Measurements from ENCODE around the gene TACR3. TPM values are rescaled to one million over a fixed set of nuclear protein-coding genes. Genes with fewer than 3 reads are reported as not detected.

TACR3 gene
- total RNA-seq, 1 experiment from 2014 or later = 2.7 TPM

DNA sequence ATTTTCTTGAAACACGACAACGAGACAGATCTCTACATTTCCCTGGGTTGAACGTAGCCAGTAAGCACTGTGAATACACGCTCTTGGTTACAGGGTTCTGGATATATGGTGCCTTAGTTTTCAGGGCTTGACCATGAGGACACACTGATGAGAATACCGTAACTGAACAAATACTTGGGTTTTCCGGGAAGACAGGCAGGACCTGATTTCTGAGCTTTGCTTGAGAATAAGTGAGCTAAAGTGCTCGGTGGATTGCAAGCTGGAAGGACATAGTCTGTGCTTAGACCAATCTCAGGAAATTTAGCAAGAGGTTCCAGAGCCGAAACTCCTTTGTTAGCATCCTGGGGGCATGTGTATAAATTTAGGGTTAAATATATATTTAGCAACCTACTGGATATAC, 876 bp upstream of the TACR3 start (continued):
- TF ChIP-seq MLX (CRISPR knock-in tag; IDR thresholded peaks at IDR 0.05) = no peak
- no peak for TF ChIP-seq RELA (CRISPR knock-in tag; IDR thresholded peaks at IDR 0.05; ENCODE audit: borderline replicate concordance)
- no peak for TF ChIP-seq GABPB1 (CRISPR knock-in tag; IDR thresholded peaks at IDR 0.05)
- no peak for TF ChIP-seq FOXJ3 (CRISPR knock-in tag; IDR thresholded peaks at IDR 0.05; ENCODE audit: borderline replicate concordance)

DNA sequence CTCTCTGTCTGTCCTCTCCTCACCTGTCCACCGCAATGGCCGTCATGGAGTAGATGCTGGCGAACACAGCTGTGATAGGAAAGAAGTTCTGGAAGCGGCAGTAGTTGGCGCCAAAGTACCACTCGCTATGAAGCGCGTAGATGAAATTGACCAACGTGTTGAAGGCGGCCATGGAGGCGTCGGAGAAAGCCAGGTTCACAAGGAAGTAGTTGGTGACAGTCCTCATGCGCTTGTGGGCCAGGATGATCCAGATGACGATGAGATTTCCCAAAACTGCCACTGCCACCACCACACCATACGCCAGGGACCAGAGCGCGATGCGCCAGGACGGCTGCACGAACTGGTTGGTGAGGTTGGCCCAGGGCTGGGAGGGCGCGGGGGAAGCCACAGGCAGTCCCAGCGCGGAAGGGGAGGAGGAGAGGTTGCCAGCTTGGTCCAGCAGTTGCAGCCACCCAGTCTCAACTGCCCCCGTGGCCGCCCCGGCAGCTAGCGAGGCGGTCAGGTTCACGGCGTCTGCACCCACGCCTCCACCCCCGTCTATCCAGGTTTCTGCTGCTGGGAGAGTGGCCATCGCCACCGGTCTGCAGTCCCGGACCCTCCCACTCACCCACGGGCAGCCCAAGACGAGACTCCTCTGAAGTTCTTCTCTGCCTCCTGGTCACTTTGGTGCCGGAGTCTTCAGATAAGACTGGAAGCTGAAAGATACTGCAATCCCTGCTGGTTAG, 518 bp downstream of the TACR3 start:
- peak; percentile 73 for ATAC-seq
- Mint-ChIP-seq H3K4me1 (peaks cover 14% of the 10 kb centered on the region), H3K9me3 (no peaks in the 10 kb centered on the region), H3K27me3 (ENCODE audit: low read depth) (peaks cover 28% of the 10 kb centered on the region), H3K4me3 (peak overlapping the region; percentile 78), H3K36me3 (no peaks in the 10 kb centered on the region), H3K27ac (no peak overlapping the region)
- CTCF ChIA-PET = interaction anchor here (0.7 to 1.5 kb wide), 5 partner anchors 67 to 687 kb away, joined by 3 to 5 read pairs (median 3); partner anchors contain the start of gene BDH2
- POLR2A ChIA-PET = no interaction called here
- DNase-seq (ENCODE audit: low spot score) = peak; percentile 42
- TF ChIP-seq NR3C1 (CRISPR knock-in tag; conservative IDR thresholded peaks at IDR 0.05; ENCODE audit: low read depth) (no peak), AR (CRISPR knock-in tag; IDR thresholded peaks at IDR 0.05) (no peak), ZNF138 (CRISPR knock-in tag; conservative IDR thresholded peaks at IDR 0.05) (no peak), HMGA2 (CRISPR knock-in tag; IDR thresholded peaks at IDR 0.05) (no peak), ZNF263 (CRISPR knock-in tag; IDR thresholded peaks at IDR 0.05; ENCODE audit: low read depth) (no peak), ZNF396 (CRISPR knock-in tag; IDR thresholded peaks at IDR 0.05; ENCODE audit: borderline replicate concordance) (no peak), AFF4 (CRISPR knock-in tag; IDR thresholded peaks at IDR 0.05; ENCODE audit: borderline replicate concordance) (no peak), ESRRA (CRISPR knock-in tag; IDR thresholded peaks at IDR 0.05; ENCODE audit: borderline replicate concordance) (no peak), SOX15 (CRISPR knock-in tag; IDR thresholded peaks at IDR 0.05) (no peak), FOXK1 (CRISPR knock-in tag; IDR thresholded peaks at IDR 0.05) (peak; percentile 57), CREB1 (CRISPR knock-in tag; IDR thresholded peaks at IDR 0.05) (no peak), KAT7 (CRISPR knock-in tag; IDR thresholded peaks at IDR 0.05; ENCODE audit: borderline replicate concordance) (no peak), NFATC4 (CRISPR knock-in tag; IDR thresholded peaks at IDR 0.05) (no peak), MXD4 (CRISPR knock-in tag; IDR thresholded peaks at IDR 0.05; ENCODE audit: borderline replicate concordance) (no peak)
- TF ChIP-seq, protein P1, sequence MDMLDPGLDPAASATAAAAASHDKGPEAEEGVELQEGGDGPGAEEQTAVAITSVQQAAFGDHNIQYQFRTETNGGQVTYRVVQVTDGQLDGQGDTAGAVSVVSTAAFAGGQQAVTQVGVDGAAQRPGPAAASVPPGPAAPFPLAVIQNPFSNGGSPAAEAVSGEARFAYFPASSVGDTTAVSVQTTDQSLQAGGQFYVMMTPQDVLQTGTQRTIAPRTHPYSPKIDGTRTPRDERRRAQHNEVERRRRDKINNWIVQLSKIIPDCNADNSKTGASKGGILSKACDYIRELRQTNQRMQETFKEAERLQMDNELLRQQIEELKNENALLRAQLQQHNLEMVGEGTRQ (CRISPR knock-in tag; IDR thresholded peaks at IDR 0.05) = 0 out of 2 replicates have a peak, but pooled peaks have one; percentile 7
- TF ChIP-seq, protein P2, sequence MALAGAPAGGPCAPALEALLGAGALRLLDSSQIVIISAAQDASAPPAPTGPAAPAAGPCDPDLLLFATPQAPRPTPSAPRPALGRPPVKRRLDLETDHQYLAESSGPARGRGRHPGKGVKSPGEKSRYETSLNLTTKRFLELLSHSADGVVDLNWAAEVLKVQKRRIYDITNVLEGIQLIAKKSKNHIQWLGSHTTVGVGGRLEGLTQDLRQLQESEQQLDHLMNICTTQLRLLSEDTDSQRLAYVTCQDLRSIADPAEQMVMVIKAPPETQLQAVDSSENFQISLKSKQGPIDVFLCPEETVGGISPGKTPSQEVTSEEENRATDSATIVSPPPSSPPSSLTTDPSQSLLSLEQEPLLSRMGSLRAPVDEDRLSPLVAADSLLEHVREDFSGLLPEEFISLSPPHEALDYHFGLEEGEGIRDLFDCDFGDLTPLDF (CRISPR knock-in tag; IDR thresholded peaks at IDR 0.05) = no peak
- TF ChIP-seq, protein P3, sequence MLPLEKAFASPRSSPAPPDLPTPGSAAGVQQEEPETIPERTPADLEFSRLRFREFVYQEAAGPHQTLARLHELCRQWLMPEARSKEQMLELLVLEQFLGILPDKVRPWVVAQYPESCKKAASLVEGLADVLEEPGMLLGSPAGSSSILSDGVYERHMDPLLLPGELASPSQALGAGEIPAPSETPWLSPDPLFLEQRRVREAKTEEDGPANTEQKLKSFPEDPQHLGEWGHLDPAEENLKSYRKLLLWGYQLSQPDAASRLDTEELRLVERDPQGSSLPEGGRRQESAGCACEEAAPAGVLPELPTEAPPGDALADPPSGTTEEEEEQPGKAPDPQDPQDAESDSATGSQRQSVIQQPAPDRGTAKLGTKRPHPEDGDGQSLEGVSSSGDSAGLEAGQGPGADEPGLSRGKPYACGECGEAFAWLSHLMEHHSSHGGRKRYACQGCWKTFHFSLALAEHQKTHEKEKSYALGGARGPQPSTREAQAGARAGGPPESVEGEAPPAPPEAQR (CRISPR knock-in tag; IDR thresholded peaks at IDR 0.05) = peak; percentile 38; the same call in 1 of the 2 replicates
- TF ChIP-seq, protein P4, sequence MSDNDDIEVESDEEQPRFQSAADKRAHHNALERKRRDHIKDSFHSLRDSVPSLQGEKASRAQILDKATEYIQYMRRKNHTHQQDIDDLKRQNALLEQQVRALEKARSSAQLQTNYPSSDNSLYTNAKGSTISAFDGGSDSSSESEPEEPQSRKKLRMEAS (CRISPR knock-in tag; IDR thresholded peaks at IDR 0.05) = peak; percentile 72
- TF ChIP-seq, protein P5, sequence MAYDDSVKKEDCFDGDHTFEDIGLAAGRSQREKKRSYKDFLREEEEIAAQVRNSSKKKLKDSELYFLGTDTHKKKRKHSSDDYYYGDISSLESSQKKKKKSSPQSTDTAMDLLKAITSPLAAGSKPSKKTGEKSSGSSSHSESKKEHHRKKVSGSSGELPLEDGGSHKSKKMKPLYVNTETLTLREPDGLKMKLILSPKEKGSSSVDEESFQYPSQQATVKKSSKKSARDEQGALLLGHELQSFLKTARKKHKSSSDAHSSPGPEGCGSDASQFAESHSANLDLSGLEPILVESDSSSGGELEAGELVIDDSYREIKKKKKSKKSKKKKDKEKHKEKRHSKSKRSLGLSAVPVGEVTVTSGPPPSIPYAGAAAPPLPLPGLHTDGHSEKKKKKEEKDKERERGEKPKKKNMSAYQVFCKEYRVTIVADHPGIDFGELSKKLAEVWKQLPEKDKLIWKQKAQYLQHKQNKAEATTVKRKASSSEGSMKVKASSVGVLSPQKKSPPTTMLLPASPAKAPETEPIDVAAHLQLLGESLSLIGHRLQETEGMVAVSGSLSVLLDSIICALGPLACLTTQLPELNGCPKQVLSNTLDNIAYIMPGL (CRISPR knock-in tag; IDR thresholded peaks at IDR 0.05) = peak; percentile 48; the same call in 1 of the 2 replicates

Data from WTC11 (cell line).